Hematopoietic multipotent progenitor cell treated with erythropoietin and hydrocortisone succinate and interleukin-3 and kit ligand, for 8 days (in vitro differentiated cells): Measurements from ENCODE around the gene CTCFL.
"Not testable (repeated sequence)": the region's sequence is repeated elsewhere in the genome, so short reads cannot be mapped to it uniquely, and the experiment has no call there.

ENCODE experiments used
- DNase-seq: peaks from one replicate; pipeline ENCODE4 v3.0.0-alpha.2; 2015

The CTCFL gene

GRCh38 chr20:57479196-57479595 is 45.7 kb downstream of the CTCFL start:
- no peak for DNase-seq

- DNase-seq = no peak
Observed at GRCh38 chr20:57478176-57478575, 46.8 kb downstream of the CTCFL start.

GRCh38 chr20:57476641-57477461 is 48.1 kb downstream of the CTCFL start:
- DNase-seq = no peak

- no peak for DNase-seq
Observed at GRCh38 chr20:57476084-57476526, 48.8 kb downstream of the CTCFL start.

- no peak for DNase-seq
Observed at GRCh38 chr20:57475388-57476083, 49.4 kb downstream of the CTCFL start.

- no peak for DNase-seq
Observed at GRCh38 chr20:57474816-57475215, 50.1 kb downstream of the CTCFL start.

- no peak for DNase-seq
Observed at GRCh38 chr20:57474205-57474604, 50.7 kb downstream of the CTCFL start.

GRCh38 chr20:57473246-57474048 is 51.5 kb downstream of the CTCFL start:
- DNase-seq = no peak

- DNase-seq = not testable (repeated sequence)
Observed at GRCh38 chr20:57472474-57472873, 52.5 kb downstream of the CTCFL start.

GRCh38 chr20:57471496-57472372 is 53.2 kb downstream of the CTCFL start:
- no peak for DNase-seq

- DNase-seq = no peak
Observed at GRCh38 chr20:57470666-57471495, 54.1 kb downstream of the CTCFL start.

- DNase-seq = no peak
Observed at GRCh38 chr20:57470212-57470522, 54.8 kb downstream of the CTCFL start.

- no peak for DNase-seq
Observed at GRCh38 chr20:57469418-57470211, 55.3 kb downstream of the CTCFL start.

GRCh38 chr20:57468523-57469417 is 56.2 kb downstream of the CTCFL start:
- DNase-seq = no peak

GRCh38 chr20:57467742-57468141 is 57.2 kb downstream of the CTCFL start:
- no peak for DNase-seq

- no peak for DNase-seq
Observed at GRCh38 chr20:57465943-57466342, 59.0 kb downstream of the CTCFL start.

- no peak for DNase-seq
Observed at GRCh38 chr20:57465486-57465885, 59.5 kb downstream of the CTCFL start.

GRCh38 chr20:57464642-57465211 is 60.2 kb downstream of the CTCFL start:
- peak; percentile 26 for DNase-seq

- DNase-seq = no peak
Observed at GRCh38 chr20:57462781-57463180, 62.2 kb downstream of the CTCFL start.
